GM18907 (cell line): ENCODE measurements around the gene NAE1.
"Not testable (repeated sequence)": the region's sequence is repeated elsewhere in the genome, so short reads cannot be mapped to it uniquely, and the experiment has no call there.

Experiments
- ATAC-seq: cut with Tn5 transposase; IDR thresholded peaks from one replicate; pipeline ENCODE4 v1.9.1; 2021; ENCODE audit warnings: mild to moderate bottlenecking, moderate library complexity; ENCODE audit not compliant: unreplicated experiment

The NAE1 gene

GRCh38 chr16:66830422-66831404 lies at the start of gene NAE1:
NAE1 (minus strand) TSS chr16:66830976; CDS start chr16:66830899, 77 bp downstream.
- peak; percentile 90 for ATAC-seq

DNA sequence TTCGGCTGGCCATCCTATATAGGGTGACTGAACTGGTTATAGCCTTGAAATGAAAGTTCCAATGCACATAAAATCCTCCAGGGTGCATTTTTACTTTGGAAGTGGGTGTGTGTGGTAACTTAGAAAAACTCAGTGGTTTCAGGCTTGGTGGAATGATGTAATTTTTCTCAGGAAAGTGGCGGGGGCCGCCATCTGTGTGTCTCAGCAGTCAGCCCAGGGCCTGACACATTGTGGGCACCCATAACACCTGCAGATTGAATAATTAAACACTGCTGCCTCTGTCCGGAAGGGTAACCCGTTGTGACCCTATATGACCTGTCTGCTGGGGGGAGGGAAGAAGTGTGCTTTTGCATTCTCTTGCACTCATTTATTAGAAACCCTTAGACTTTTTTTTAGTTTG lies 47.3 kb upstream of the NAE1 start:
- no peak for ATAC-seq

GRCh38 chr16:66874079-66874775 lies 43.5 kb upstream of the NAE1 start:
- no peak for ATAC-seq

GRCh38 chr16:66873685-66874055 lies 42.9 kb upstream of the NAE1 start:
- ATAC-seq, result no peak

DNA sequence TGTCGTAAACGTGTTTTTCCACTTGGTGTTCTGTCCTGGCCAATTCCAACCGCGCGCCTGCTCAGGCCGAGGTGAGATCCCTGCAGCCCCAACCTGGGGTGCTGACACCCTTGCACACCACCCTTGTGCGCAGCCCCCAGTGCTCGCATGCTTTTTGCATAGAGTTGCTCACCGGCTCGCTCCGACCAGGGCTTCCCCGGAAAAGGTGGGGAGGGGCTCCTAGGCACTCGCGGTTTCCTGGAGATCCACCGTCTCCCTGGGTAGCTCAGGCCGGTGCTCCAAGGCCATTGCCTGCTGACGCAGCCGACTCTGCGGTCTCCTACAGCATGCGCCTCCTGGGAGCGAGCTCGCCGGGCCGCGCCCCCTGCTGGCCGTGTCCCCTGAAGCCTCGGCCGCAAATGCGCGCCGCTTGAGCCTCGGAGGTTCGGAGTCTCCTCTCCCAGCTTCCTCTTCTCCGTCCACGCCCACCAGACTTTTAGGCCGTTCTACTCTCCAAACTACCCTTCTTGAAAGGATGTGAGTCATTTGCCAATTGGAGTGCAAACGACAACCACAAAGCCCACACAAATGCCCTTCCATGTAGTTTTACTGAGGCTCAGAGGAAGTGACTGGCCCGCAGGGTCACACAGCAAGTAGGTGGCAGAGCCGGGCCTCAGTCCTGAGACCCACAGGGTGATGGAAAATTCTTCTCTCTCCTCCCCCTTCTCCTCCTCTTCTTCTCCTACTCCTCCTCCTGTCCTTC lies 42.3 kb upstream of the NAE1 start:
- peak; percentile 87 for ATAC-seq

GRCh38 chr16:66872559-66872942 lies 41.8 kb upstream of the NAE1 start:
- ATAC-seq, result no peak

DNA sequence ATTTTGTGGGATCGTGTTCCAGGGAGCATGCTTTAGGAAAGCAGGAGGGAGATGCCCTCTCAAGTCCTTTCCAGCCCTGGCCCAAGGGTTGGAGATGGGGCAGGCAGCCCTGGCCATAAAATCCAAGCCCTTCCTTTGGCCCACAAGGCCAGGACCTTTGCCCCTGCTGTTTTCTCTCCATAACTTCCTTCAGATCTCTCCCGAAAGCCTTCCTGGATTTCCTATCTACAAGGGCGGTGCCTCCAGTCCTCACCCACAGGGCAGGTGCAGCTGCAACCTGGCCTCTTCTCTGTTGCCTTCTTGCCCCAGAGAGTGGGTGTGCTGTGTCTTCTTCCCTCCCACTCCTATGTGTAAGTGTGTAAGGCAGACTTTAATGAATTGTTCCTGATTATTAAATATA lies 41.1 kb upstream of the NAE1 start:
- ATAC-seq, result no peak

GRCh38 chr16:66871363-66871762 lies 40.6 kb upstream of the NAE1 start:
- not testable (repeated sequence) for ATAC-seq

DNA sequence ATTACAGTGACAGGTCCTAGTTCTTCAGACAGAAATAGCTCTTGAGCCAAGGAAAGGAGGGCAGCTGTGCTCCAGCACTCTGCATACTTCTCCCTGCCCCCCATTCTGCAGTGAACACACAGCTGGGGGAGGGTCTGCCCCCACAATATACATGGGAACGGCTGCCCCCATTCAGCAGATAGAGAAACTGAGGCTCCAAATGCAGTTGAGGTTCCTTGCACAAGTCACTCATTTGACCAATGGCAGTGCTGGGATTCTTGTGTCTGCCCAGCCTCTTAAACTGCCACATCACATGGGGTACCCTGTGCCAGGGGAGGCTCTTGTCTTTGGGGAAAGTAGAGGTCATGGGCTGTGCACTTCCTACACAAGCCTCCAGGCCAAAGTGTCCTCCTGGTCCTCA lies 38.6 kb upstream of the NAE1 start:
- no peak for ATAC-seq

GRCh38 chr16:66863707-66864106 lies 32.9 kb upstream of the NAE1 start:
- ATAC-seq, result no peak

GRCh38 chr16:66862023-66862520 lies 31.3 kb upstream of the NAE1 start:
- no peak for ATAC-seq

DNA sequence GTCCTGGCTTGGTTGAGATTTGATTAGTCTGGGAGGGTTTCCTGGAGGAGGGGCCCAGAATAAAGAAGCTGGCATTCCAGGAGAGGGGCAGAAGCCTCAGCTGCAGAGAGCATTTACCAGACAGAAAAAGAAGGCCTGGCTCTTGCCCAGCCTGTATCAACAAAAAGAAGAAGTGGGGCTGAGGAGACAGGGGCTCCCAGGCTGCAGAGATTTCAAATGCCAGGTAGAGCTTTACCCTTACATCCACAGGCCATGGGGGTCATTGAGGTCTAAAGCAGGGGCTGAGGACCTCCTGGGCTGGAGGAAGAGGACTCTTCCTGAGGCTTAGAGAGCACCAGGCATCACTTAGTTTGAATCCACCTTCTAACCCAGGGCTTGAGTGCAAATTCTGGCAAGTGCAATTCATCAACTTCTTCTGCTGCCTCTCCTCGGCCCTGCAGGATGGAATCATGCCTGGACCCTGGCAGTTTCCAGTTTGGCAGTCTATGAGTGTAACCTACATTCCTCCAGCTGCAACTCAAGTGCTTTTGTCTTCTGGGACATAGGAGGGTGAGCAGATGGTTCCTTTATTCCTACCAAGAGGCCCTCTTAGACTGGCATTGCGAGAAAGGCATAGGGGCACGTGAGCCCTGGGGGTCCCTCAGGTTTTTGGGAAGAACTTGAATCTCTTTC lies 28.8 kb upstream of the NAE1 start:
- ATAC-seq, result no peak

DNA sequence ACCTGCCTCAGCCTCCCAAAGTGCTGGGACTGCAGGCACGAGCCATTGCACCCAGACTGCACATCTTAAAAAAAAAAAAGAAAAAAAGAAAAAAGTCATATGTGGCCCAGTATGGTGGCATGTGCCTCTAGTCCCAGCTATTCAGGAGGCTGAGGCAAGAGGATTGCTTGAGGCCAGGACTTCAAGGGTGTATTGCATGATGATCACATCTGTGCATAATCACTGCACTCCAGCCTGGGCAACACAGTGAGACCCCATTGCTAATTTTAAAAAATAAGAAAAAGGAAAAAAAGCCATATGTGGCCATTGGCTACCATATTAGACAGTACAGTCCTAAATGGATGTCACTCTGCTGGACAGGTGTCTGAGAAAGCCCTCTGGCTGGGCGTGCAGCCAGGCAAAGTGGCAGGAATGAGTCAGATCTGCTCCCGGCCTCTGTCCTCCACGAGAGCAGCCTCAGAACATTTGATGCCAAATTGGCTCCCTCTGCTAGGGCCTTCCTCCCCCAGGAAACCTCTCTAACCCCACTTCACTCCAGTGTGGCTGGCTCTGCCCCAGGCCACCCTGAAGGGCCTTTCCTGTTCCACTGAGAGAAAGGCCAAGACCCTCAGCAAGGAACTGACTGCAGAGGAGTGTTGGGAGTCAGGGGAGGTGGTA lies 28.1 kb upstream of the NAE1 start:
- no peak for ATAC-seq

- no peak for ATAC-seq
Measured at GRCh38 chr16:66857437-66857836, 26.7 kb upstream of the NAE1 start.

DNA sequence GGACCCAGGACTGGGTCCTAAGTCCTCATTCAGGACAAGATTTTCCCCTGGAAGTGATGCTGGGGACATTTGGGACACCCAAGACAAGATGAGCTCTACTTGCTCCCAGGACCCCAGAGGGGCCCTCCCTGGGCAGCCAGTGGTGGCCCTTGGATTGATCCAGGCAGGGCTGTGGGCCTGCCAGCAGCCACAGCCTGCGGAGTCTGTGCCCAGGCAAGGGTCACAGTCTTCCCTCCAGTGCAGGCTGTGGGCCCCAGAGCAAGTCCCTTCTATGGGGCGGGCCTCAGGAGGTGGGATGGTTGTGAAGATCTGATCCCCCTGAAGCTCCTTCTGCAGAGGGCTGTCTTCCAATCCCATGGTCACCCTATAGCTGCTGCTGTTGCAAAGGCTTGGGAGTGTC lies 26.0 kb upstream of the NAE1 start:
- ATAC-seq, result no peak

DNA sequence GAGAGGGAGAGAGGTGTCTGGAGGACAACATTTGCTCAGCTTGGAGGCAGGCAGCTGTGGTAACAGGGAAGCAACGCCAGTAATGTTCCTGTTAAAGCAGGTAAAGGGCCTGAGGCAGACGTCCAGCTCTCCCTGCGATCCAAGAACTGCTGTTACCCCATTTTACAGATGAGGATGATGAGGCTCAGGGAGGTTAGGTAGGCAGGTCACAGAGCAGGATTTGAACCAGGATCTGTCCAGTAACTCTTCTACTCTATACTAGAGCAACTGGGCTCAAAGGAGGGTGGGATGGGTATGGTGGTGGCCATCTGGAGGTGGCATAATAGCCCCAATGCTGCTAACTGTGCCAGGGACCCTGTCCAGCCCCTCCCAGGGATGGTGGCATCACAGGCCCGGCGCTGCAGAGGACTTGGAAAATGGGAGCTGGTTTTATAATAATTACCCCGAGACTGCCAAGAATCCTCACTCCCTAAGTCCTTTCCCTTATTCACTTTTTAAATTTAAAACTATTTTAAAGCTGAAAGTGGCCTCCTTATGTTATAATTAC lies 25.5 kb upstream of the NAE1 start:
- ATAC-seq, result no peak

DNA sequence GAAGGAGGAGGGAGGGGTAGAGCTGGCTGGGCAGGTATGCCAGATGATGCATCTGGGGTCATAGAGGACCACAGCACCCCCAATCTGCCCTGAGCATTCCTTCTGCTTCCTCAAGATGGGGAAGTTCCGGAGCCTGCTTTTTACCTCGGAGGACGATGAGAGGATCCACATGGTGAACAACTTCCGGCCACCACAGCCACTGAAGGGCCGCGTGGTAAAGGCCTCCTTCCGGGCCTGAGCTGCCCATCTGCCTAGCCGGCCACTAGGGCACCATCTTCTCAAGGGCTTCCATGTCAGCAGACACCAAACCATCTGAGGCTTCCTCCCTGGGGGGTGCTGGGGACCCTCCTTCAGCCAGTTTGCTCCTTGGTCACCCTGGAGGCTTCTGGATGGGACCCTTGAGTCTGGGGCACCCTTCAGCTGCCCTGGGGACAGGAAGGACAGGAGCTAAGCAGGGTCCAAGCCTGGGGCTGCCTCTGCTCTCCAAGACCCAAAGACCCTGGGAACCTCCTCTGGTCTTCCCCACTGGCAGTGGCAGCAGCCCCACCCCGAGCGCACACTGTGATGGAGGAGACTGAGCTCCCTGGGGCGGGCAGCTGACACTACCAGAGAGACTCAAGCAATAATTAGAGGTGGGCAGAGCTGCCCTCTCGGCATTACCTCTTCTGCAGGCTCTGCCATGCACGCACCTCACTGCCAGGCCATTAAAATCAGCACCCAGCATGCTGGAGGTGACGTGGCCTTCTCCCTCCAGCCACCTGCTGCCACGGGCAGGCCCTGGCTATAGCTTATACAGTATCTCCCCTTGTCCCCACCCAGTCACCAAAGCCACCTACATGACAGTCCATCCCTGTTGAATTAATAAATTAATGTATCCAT lies 22.7 kb upstream of the NAE1 start:
- no peak for ATAC-seq

GRCh38 chr16:66851166-66851964 lies 20.6 kb upstream of the NAE1 start:
- ATAC-seq, result no peak
